Measurements from ENCODE around the gene BRPF1.

The BRPF1 gene

GRCh38 chr3:9703240-9703639, 28.3 kb upstream of the BRPF1 start:
- H3K9ac ChIP-seq (ENCODE audit: low read length), result no peak overlapping the region
- H2AFZ ChIP-seq (ENCODE audit: insufficient read depth, low read length, poor library complexity), result no peak overlapping the region
- DNase-seq, result no peak
- peaks cover 15 to 23% of the 10 kb centered on the region in 2 experiments for H3K4me1 ChIP-seq (ENCODE audit: control insufficient read depth in 1 of 2, insufficient read depth in 2 of 2, low read length in 2 of 2)
- no peak overlapping the region for H4K91ac ChIP-seq (ENCODE audit: low read depth, low read length)
- H3K23ac ChIP-seq (ENCODE audit: low read length), result no peak overlapping the region
- peaks cover 9 to 12% of the 10 kb centered on the region in 2 experiments for H3K36me3 ChIP-seq (ENCODE audit: control insufficient read depth in 1 of 2, insufficient read depth in 2 of 2, low read length in 2 of 2)
- H3K9me3 ChIP-seq (ENCODE audit: insufficient read depth, low read depth, low read length), result peaks cover 9% of the 10 kb centered on the region
- H2BK12ac ChIP-seq (ENCODE audit: low read length), result no peak overlapping the region
- H3K79me2 ChIP-seq (ENCODE audit: control insufficient read depth, insufficient read depth, low read length, poor library complexity), result no peaks in the 10 kb centered on the region
- H2AK5ac ChIP-seq (ENCODE audit: low read length), result no peak overlapping the region
- no peak overlapping the region for H3K14ac ChIP-seq (ENCODE audit: low read length)
- H3K4me2 ChIP-seq (ENCODE audit: low read length), result no peak overlapping the region
- no peak overlapping the region for H4K8ac ChIP-seq (ENCODE audit: low read depth, low read length)
- no peak overlapping the region for H3K27ac ChIP-seq (ENCODE audit: low read depth, low read length)
- H2BK120ac ChIP-seq (ENCODE audit: insufficient read depth, low read length, poor library complexity), result no peak overlapping the region
- no peak overlapping the region for H3K4me3 ChIP-seq (ENCODE audit: low read depth, low read length)
- no peaks in the 10 kb centered on the region for H3K79me1 ChIP-seq (ENCODE audit: low read length)
- no peak overlapping the region for H3K18ac ChIP-seq (ENCODE audit: low read length)
- WGBS (ENCODE audit: extremely low coverage, insufficient coverage, insufficient read length), result no CpG with 5 or more reads among the region's 4 CpGs
- no peak overlapping the region for H4K12ac ChIP-seq (ENCODE audit: low read depth, low read length)
- H3K4ac ChIP-seq (ENCODE audit: low read depth, low read length), result no peak overlapping the region
- H3K27me3 ChIP-seq (ENCODE audit: insufficient read depth, low read length), result peaks cover 18% of the 10 kb centered on the region
- H2BK5ac ChIP-seq (ENCODE audit: low read depth, low read length, poor library complexity), result no peak overlapping the region

- H3K79me1 ChIP-seq (ENCODE audit: low read length), result no peaks in the 10 kb centered on the region
- H4K12ac ChIP-seq (ENCODE audit: low read depth, low read length), result no peak within 1 kb of the TSS
- H3K14ac ChIP-seq (ENCODE audit: low read length), result no peak within 1 kb of the TSS
- no peak within 1 kb of the TSS for H3K18ac ChIP-seq (ENCODE audit: low read length)
- H2BK120ac ChIP-seq (ENCODE audit: insufficient read depth, low read length, poor library complexity), result no peak within 1 kb of the TSS
- no peak within 1 kb of the TSS for H3K9ac ChIP-seq (ENCODE audit: low read length)
- no peak within 1 kb of the TSS for H3K4me3 ChIP-seq (ENCODE audit: low read depth, low read length)
- no peaks in the 10 kb centered on the region for H3K79me2 ChIP-seq (ENCODE audit: control insufficient read depth, insufficient read depth, low read length, poor library complexity)
- no peak within 1 kb of the TSS for H2BK12ac ChIP-seq (ENCODE audit: low read length)
- H3K27me3 ChIP-seq (ENCODE audit: insufficient read depth, low read length), result peaks cover 18% of the 10 kb centered on the region
- no peak within 1 kb of the TSS for H4K91ac ChIP-seq (ENCODE audit: low read depth, low read length)
- peak within 1 kb of the TSS; percentile 14 for H2AFZ ChIP-seq (ENCODE audit: insufficient read depth, low read length, poor library complexity)
- H2AK5ac ChIP-seq (ENCODE audit: low read length), result no peak within 1 kb of the TSS
- no peak within 1 kb of the TSS for H2BK5ac ChIP-seq (ENCODE audit: low read depth, low read length, poor library complexity)
- H3K4me2 ChIP-seq (ENCODE audit: low read length), result peak within 1 kb of the TSS; percentile 71
- H3K9me3 ChIP-seq (ENCODE audit: insufficient read depth, low read depth, low read length), result peaks cover 9% of the 10 kb centered on the region
- no CpG with 5 or more reads among the region's 56 CpGs for WGBS (ENCODE audit: extremely low coverage, insufficient coverage, insufficient read length)
- H3K4me1 ChIP-seq (ENCODE audit: control insufficient read depth in 1 of 2, insufficient read depth in 2 of 2, low read length in 2 of 2), result peaks cover 15 to 23% of the 10 kb centered on the region in 2 experiments
- H3K27ac ChIP-seq (ENCODE audit: low read depth, low read length), result no peak within 1 kb of the TSS
- no peak within 1 kb of the TSS for H4K8ac ChIP-seq (ENCODE audit: low read depth, low read length)
- H3K23ac ChIP-seq (ENCODE audit: low read length), result no peak within 1 kb of the TSS
- peak in 1 of 2 donors; percentile 5 for DNase-seq
- no peak within 1 kb of the TSS for H3K4ac ChIP-seq (ENCODE audit: low read depth, low read length)
- peaks cover 6 to 8% of the 10 kb centered on the region in 2 experiments for H3K36me3 ChIP-seq (ENCODE audit: control insufficient read depth in 1 of 2, insufficient read depth in 2 of 2, low read length in 2 of 2)
Observed at GRCh38 chr3:9703736-9704346, 27.7 kb upstream of the BRPF1 start, which contains the start of gene CPNE9. CPNE9 (plus strand) TSS chr3:9703833; CDS start chr3:9703997, 164 bp downstream.

DNA sequence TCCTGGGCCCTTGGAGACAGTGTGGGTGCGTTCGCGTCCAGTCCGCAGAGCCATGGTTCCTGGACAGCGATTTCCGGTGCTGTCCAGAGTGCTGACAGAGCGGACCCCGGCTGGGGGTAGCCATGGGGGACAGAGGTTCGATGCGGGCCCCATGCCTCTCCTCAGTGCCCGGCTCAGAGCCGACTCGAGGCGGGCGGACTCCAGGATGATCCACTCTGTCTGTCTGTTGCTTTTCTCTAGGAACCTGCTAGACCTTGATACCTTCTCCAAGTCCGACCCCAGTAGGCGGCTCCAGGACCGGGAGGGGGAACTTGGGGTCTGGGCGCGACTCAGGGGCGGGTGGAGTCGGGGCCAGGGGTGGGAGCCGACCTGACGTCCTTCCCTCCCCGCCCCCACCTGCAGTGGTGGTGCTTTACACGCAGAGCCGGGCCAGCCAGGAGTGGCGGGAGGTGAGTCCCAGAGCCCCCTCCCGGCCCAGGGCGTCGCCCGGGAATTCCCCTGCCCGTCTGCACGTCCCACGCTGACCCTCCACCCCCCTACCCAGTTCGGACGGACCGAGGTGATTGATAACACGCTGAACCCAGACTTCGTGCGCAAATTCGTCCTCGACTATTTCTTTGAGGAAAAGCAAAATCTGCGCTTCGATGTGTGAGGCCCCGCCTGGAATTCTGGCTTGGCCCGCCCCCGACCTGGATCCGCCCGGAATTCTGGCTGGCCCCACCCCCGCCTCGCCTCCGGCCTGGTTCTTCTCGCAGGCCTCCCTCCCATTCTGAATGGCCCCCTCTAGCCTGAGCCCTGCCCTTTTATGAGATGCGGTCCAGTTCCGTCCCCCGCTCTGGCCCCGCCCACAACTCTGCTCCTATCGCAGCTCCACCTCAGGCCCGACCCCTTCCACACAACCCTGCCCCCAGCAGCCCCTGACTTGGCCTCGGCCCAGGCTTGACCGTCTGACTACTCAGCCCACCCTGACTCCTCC, 26.9 kb upstream of the BRPF1 start:
- H3K36me3 ChIP-seq (ENCODE audit: control insufficient read depth in 1 of 2, insufficient read depth in 2 of 2, low read length in 2 of 2), result peaks cover 6 to 8% of the 10 kb centered on the region in 2 experiments
- H3K27me3 ChIP-seq (ENCODE audit: insufficient read depth, low read length), result peaks cover 18% of the 10 kb centered on the region
- no peak overlapping the region for H2BK5ac ChIP-seq (ENCODE audit: low read depth, low read length, poor library complexity)
- H2BK12ac ChIP-seq (ENCODE audit: low read length), result no peak overlapping the region
- peak overlapping the region; percentile 71 for H3K4me2 ChIP-seq (ENCODE audit: low read length)
- no peak overlapping the region for H3K27ac ChIP-seq (ENCODE audit: low read depth, low read length)
- H3K79me2 ChIP-seq (ENCODE audit: control insufficient read depth, insufficient read depth, low read length, poor library complexity), result no peaks in the 10 kb centered on the region
- peaks cover 9% of the 10 kb centered on the region for H3K9me3 ChIP-seq (ENCODE audit: insufficient read depth, low read depth, low read length)
- no peak overlapping the region for H3K18ac ChIP-seq (ENCODE audit: low read length)
- peak overlapping the region; percentile 35 for H3K4me3 ChIP-seq (ENCODE audit: low read depth, low read length)
- peak overlapping the region; percentile 14 for H2AFZ ChIP-seq (ENCODE audit: insufficient read depth, low read length, poor library complexity)
- H3K23ac ChIP-seq (ENCODE audit: low read length), result no peak overlapping the region
- H2AK5ac ChIP-seq (ENCODE audit: low read length), result no peak overlapping the region
- no peak overlapping the region for H3K9ac ChIP-seq (ENCODE audit: low read length)
- WGBS (ENCODE audit: extremely low coverage, insufficient coverage, insufficient read length), result no CpG with 5 or more reads among the region's 62 CpGs
- no peak overlapping the region for H4K8ac ChIP-seq (ENCODE audit: low read depth, low read length)
- no peak overlapping the region for H4K12ac ChIP-seq (ENCODE audit: low read depth, low read length)
- H2BK120ac ChIP-seq (ENCODE audit: insufficient read depth, low read length, poor library complexity), result no peak overlapping the region
- H3K4me1 ChIP-seq (ENCODE audit: control insufficient read depth in 1 of 2, insufficient read depth in 2 of 2, low read length in 2 of 2), result peaks cover 15 to 23% of the 10 kb centered on the region in 2 experiments
- no peak overlapping the region for H4K91ac ChIP-seq (ENCODE audit: low read depth, low read length)
- DNase-seq, result peak in 1 of 2 donors; percentile 24
- no peak overlapping the region for H3K14ac ChIP-seq (ENCODE audit: low read length)
- no peak overlapping the region for H3K4ac ChIP-seq (ENCODE audit: low read depth, low read length)
- H3K79me1 ChIP-seq (ENCODE audit: low read length), result no peaks in the 10 kb centered on the region

DNA sequence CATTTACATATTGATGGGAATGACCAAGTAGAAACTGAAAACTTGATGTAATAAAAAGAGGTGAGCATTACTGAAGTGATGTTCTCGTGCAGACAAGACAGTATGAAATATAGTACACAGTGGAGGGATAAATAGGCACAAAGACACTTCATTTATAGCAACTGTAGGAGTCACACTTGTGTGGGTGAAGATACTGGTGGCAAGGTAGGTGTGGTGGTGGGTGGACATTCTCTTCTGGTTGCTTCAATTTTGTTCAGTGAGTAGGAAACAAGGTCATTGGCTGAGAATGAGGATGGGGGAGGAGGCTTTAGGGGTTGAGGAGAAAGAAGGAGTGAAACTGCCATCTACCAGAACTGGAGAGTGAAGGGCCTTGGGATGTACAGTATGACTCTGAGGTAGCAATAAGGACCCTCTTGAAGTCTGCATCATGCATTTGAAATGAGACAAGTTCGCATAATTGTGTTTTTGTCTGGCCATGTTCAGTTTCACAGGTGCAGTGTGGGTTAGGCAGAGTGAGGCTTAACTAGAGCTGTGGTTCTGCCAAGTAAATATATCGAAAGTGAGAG, 21.3 kb upstream of the BRPF1 start:
- no peaks in the 10 kb centered on the region for H3K36me3 ChIP-seq (ENCODE audit: control insufficient read depth in 1 of 2, insufficient read depth in 2 of 2, low read length in 2 of 2)
- no peak overlapping the region for H2AK5ac ChIP-seq (ENCODE audit: low read length)
- no peak overlapping the region for H2BK12ac ChIP-seq (ENCODE audit: low read length)
- no peaks in the 10 kb centered on the region for H3K79me1 ChIP-seq (ENCODE audit: low read length)
- no peak overlapping the region for H4K8ac ChIP-seq (ENCODE audit: low read depth, low read length)
- WGBS (ENCODE audit: extremely low coverage, insufficient coverage, insufficient read length), result no CpG with 5 or more reads among the region's 3 CpGs
- no peak overlapping the region for H2BK5ac ChIP-seq (ENCODE audit: low read depth, low read length, poor library complexity)
- H3K18ac ChIP-seq (ENCODE audit: low read length), result no peak overlapping the region
- H3K4me2 ChIP-seq (ENCODE audit: low read length), result no peak overlapping the region
- H4K91ac ChIP-seq (ENCODE audit: low read depth, low read length), result no peak overlapping the region
- H3K27me3 ChIP-seq (ENCODE audit: insufficient read depth, low read length), result peaks cover 4% of the 10 kb centered on the region
- no peak overlapping the region for H3K14ac ChIP-seq (ENCODE audit: low read length)
- H4K12ac ChIP-seq (ENCODE audit: low read depth, low read length), result no peak overlapping the region
- no peak overlapping the region for H3K27ac ChIP-seq (ENCODE audit: low read depth, low read length)
- no peak overlapping the region for H3K23ac ChIP-seq (ENCODE audit: low read length)
- no peak overlapping the region for H3K9ac ChIP-seq (ENCODE audit: low read length)
- H3K4ac ChIP-seq (ENCODE audit: low read depth, low read length), result no peak overlapping the region
- no peak for DNase-seq
- no peak overlapping the region for H3K4me3 ChIP-seq (ENCODE audit: low read depth, low read length)
- no peaks in the 10 kb centered on the region for H3K79me2 ChIP-seq (ENCODE audit: control insufficient read depth, insufficient read depth, low read length, poor library complexity)
- H2AFZ ChIP-seq (ENCODE audit: insufficient read depth, low read length, poor library complexity), result no peak overlapping the region
- H2BK120ac ChIP-seq (ENCODE audit: insufficient read depth, low read length, poor library complexity), result no peak overlapping the region
- no peaks in the 10 kb centered on the region for H3K4me1 ChIP-seq (ENCODE audit: control insufficient read depth in 1 of 2, insufficient read depth in 2 of 2, low read length in 2 of 2)
- peaks cover 7% of the 10 kb centered on the region for H3K9me3 ChIP-seq (ENCODE audit: insufficient read depth, low read depth, low read length)

All from trophoblast cell (in vitro differentiated cells and primary cell).